HepG2 (cell line): ENCODE results near the gene TLE2. TPM values are rescaled to one million over a fixed set of nuclear protein-coding genes. Genes with fewer than 3 reads are reported as not detected.

Source experiments
- ARID4A ChIP-seq: sonication (generic); formaldehyde crosslinking; IDR thresholded peaks from 2 replicates; pipeline ENCODE4 v1.5.0; 2020; ENCODE audit warnings: mild to moderate bottlenecking, missing genetic modification reagents, borderline replicate concordance
- GABPB1 ChIP-seq: IDR thresholded peaks from 2 replicates; pipeline ENCODE4 v1.6.1; 2016; ENCODE audit warnings: mild to moderate bottlenecking, missing genetic modification reagents, moderate library complexity, missing compliant biosample characterization
- NBN ChIP-seq: fragments of 450-650 bp; conservative IDR thresholded peaks from 2 replicates; pipeline ENCODE4 v1.6.1; 2017
- NRL ChIP-seq: sonication (generic); formaldehyde crosslinking; IDR thresholded peaks from 2 replicates; pipeline ENCODE4 v1.5.0; 2020; ENCODE audit warnings: missing genetic modification reagents, mild to moderate bottlenecking, moderate library complexity, borderline replicate concordance
- PRMT3 ChIP-seq: sonication (generic); formaldehyde crosslinking; IDR thresholded peaks from 2 replicates; pipeline ENCODE4 v1.8.1; 2022; ENCODE audit warnings: low read depth, mild to moderate bottlenecking, moderate library complexity, missing genetic modification reagents, borderline replicate concordance
- REXO4 ChIP-seq: sonication (generic); formaldehyde crosslinking; IDR thresholded peaks from 2 replicates; pipeline ENCODE4 v1.8.0; 2022; ENCODE audit warnings: missing genetic modification reagents, mild to moderate bottlenecking, borderline replicate concordance
- SAFB2 ChIP-seq: sonication (generic); formaldehyde crosslinking; IDR thresholded peaks from 2 replicates; pipeline ENCODE4 v1.5.1; 2020; ENCODE audit warnings: missing genetic modification reagents, low read depth, mild to moderate bottlenecking, borderline replicate concordance
- SMYD3 ChIP-seq: sonication (generic); formaldehyde crosslinking; IDR thresholded peaks from 2 replicates; pipeline ENCODE4 v1.8.1; 2023; ENCODE audit warnings: mild to moderate bottlenecking, missing genetic modification reagents
- THAP9 ChIP-seq: sonication (generic); formaldehyde crosslinking; IDR thresholded peaks from 2 replicates; pipeline ENCODE4; 2020; ENCODE audit warnings: missing genetic modification reagents, mild to moderate bottlenecking, borderline replicate concordance
- XRCC5 ChIP-seq: fragments of 200-400 bp; formaldehyde crosslinking; optimal IDR thresholded peaks from 2 replicates; pipeline ENCODE3; 2017; ENCODE audit warnings: mild to moderate bottlenecking, low read length
- ZBTB8A ChIP-seq: sonication (generic); formaldehyde crosslinking; IDR thresholded peaks from 2 replicates; pipeline ENCODE4 v1.4.0; 2020; ENCODE audit warnings: mild to moderate bottlenecking, low read depth, missing genetic modification reagents, borderline replicate concordance
- ZNF275 ChIP-seq: sonication (generic); formaldehyde crosslinking; IDR thresholded peaks from 2 replicates; pipeline ENCODE4 v1.8.0; 2022; ENCODE audit warnings: missing genetic modification reagents, mild to moderate bottlenecking, inconsistent platforms, borderline replicate concordance
- ZNF550 ChIP-seq: sonication (generic); formaldehyde crosslinking; IDR thresholded peaks from 2 replicates; pipeline ENCODE4 v1.4.0; 2020; ENCODE audit warnings: mild to moderate bottlenecking, missing genetic modification reagents, borderline replicate concordance
- ZNF556 ChIP-seq: sonication (generic); formaldehyde crosslinking; IDR thresholded peaks from 2 replicates; pipeline ENCODE4 v1.4.0; 2020; ENCODE audit warnings: mild to moderate bottlenecking, missing genetic modification reagents, borderline replicate concordance
- ZNF615 ChIP-seq: sonication (generic); formaldehyde crosslinking; IDR thresholded peaks from 2 replicates; pipeline ENCODE4 v1.5.0; 2020; ENCODE audit warnings: mild to moderate bottlenecking, missing genetic modification reagents, borderline replicate concordance
- ZNF800 ChIP-seq: sonication (generic); formaldehyde crosslinking; IDR thresholded peaks from 2 replicates; pipeline ENCODE4 v1.4.0; 2020; ENCODE audit warnings: missing genetic modification reagents
- ZNF83 ChIP-seq: sonication (generic); formaldehyde crosslinking; IDR thresholded peaks from 2 replicates; pipeline ENCODE4 v1.4.0; 2020; ENCODE audit warnings: missing genetic modification reagents, mild to moderate bottlenecking, borderline replicate concordance
- polyA plus RNA-seq, 8 experiments: library from polyadenylated mRNA; depleted of rRNA in 3 of 8; stranded (reverse) in 7 of 8; unstranded in 1 of 8; fragments of >200 nt; fragmentation: Illumina TruSeq in 4 of 8; extraction: Trizol in 4 of 8; gene quantifications; 2 replicates each; pipeline versions ENCODE4 v1.2.1 to v1.2.3, GENCODE V29; 2011 to 2016; ENCODE audit warnings: low read depth in 4 of 8, missing spikeins in 1 of 8, mixed read lengths in 1 of 8; ENCODE audit not compliant: insufficient read depth in 1 of 8
- total RNA-seq, 5 experiments: library from RNA; depleted of rRNA; stranded (reverse); fragments of >200 nt; fragmentation: Illumina TruSeq; extraction: Trizol; gene quantifications; 2 replicates each; pipeline ENCODE4 v1.2.3, GENCODE V29; 2016; ENCODE audit warnings: low read depth in 1 of 5

Gene TLE2
- total and polyA plus RNA-seq, 2 of the 13 experiments (the other 11 are each of a cell fraction or from before 2014, with no cell fraction given), result 0.07 to 0.81 TPM

- 0 out of 2 replicates have a peak, but pooled peaks have one; percentile 21 for TF ChIP-seq NRL (CRISPR knock-in tag)
- TF ChIP-seq THAP9, result no peak
- no peak for TF ChIP-seq PRMT3 (CRISPR knock-in tag)
- TF ChIP-seq ZNF615 (CRISPR knock-in tag), result 0 out of 2 replicates have a peak, but pooled peaks have one; percentile 55
- no peak for TF ChIP-seq SAFB2
- no peak for TF ChIP-seq ZNF275 (CRISPR knock-in tag)
- peak; percentile 74; the same call in 1 of the 2 replicates for TF ChIP-seq SMYD3 (CRISPR knock-in tag)
- TF ChIP-seq ZNF800 (CRISPR knock-in tag), result no peak
- 0 out of 2 replicates have a peak, but pooled peaks have one; percentile 27 for TF ChIP-seq ZBTB8A (CRISPR knock-in tag)
- no peak for TF ChIP-seq ZNF83
- no peak for TF ChIP-seq NBN
- no peak for TF ChIP-seq ZNF550 (CRISPR knock-in tag)
- TF ChIP-seq REXO4 (CRISPR knock-in tag), result no peak
- peak; percentile 52; the same call in 1 of the 2 replicates for TF ChIP-seq ARID4A (CRISPR knock-in tag)
- TF ChIP-seq ZNF556, result peak; percentile 59; the same call in 1 of the 2 replicates
- no peak for TF ChIP-seq XRCC5
- TF ChIP-seq GABPB1 (CRISPR knock-in tag), result peak; percentile 85
Measured at GRCh38 chr19:3065675-3066357, 36.7 kb upstream of the TLE2 start (continued).
